HG03060 (cell line): ENCODE results near the gene MRM3.
"Not testable (repeated sequence)": the region's sequence is repeated elsewhere in the genome, so short reads cannot be mapped to it uniquely, and the experiment has no call there.

Experiments
- ATAC-seq: cut with Tn5 transposase; IDR thresholded peaks from one replicate; pipeline ENCODE4 v1.9.1; 2021; ENCODE audit warnings: low read depth, moderate number of reproducible peaks; ENCODE audit not compliant: unreplicated experiment

Gene MRM3

DNA sequence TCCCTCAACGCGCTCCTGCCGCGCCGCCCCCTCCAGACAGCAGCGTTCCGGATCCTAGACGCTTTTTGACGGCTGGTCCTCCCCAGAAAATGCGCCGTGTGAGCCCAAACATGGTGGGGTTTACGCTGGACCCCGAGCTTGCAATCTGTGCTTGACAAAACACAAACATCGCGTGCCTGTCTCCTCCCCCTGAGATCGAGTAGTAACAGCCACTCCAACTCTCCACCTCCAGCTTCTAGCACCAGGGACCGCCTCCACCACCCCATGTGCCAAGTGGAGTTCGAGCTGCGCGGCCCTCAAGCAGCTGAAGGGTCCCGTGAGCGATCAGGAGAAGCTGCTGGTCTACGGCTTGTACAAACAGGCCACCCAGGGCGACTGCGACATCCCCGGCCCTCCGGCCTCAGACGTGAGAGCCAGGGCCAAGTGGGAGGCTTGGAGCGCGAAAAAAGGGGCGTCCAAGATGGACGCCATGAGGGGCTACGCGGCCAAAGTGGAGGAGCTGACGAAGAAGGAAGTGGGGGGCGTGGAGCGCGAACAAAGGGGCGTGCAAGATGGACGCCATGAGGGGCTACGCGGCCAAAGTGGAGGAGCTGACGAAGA is 29.4 kb upstream of the MRM3 start:
- peak; percentile 9 for ATAC-seq

- no peak for ATAC-seq
Observed at GRCh38 chr17:753418-753817, 28.7 kb upstream of the MRM3 start.

- ATAC-seq: not testable (repeated sequence)
Observed at GRCh38 chr17:755319-755961, 26.7 kb upstream of the MRM3 start.

DNA sequence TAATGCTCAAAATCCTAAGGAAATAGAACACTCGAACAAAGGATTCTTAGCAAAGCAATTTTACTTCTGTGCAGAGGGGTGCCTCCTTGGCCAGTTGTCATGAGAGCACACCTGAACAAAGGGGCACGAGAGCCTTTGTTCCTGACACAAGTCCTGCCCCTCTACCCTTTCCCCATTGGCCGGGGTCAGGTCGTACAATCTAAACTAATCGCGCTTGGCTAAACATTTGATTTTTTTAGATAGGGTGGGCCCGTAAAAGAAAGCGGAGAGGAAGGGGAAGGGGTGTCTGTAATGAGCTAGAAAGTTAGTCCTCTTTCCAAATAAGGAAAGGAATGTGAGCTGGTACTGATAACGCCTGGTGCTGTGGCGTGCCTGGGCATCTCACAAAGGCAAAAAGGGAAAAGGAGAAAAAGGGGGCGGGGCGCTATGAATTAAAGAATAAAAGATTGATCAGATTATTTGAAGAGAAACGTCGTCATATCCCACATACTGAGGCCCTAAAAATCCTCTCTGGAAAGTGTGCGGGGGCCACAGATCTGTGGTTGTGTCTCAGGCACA is 26.1 kb upstream of the MRM3 start:
- not testable (repeated sequence) for ATAC-seq

- ATAC-seq: no peak
Observed at GRCh38 chr17:759964-760363, 22.2 kb upstream of the MRM3 start.

GRCh38 chr17:760371-760770 is 21.8 kb upstream of the MRM3 start:
- ATAC-seq: no peak

DNA sequence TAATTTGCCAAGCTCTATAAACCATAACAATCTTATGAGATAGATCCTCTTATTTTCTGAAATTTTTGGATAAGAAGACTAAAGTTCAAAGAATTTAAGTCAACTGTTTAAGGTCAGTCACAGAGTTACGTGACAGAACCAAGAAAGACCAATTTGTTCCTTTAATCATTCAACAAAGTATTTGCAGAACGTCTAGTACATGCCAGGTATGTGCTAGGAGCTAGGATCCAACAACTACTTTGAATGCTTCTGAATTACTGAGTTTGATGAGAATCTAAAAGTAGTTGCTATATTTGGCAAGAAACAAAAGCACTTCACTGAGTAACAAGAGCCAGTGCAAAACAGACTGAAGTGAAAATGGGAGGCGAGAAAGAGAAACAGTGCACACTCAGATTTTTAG is 15.1 kb upstream of the MRM3 start:
- ATAC-seq: no peak

GRCh38 chr17:773016-773415 is 9.1 kb upstream of the MRM3 start:
- no peak for ATAC-seq

GRCh38 chr17:773467-774312 is 8.5 kb upstream of the MRM3 start:
- no peak for ATAC-seq

DNA sequence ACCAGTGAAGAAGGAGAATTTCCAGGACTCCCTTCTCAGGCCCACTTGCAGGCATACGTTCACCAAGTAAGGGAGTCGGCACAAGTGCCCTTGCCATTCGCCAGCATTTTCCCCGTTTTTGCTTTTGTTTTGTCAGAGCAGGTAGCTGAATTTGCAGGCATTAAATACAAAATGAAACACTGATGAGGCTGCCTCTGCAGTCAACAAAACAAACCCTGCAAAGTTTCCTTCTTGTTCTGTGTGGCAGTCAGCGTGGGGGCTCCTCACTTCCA is 7.9 kb upstream of the MRM3 start:
- ATAC-seq: no peak

- no peak for ATAC-seq
Observed at GRCh38 chr17:778096-778495, 4.1 kb upstream of the MRM3 start.

- no peak for ATAC-seq
Observed at GRCh38 chr17:784143-784542, 2.0 kb downstream of the MRM3 start.

DNA sequence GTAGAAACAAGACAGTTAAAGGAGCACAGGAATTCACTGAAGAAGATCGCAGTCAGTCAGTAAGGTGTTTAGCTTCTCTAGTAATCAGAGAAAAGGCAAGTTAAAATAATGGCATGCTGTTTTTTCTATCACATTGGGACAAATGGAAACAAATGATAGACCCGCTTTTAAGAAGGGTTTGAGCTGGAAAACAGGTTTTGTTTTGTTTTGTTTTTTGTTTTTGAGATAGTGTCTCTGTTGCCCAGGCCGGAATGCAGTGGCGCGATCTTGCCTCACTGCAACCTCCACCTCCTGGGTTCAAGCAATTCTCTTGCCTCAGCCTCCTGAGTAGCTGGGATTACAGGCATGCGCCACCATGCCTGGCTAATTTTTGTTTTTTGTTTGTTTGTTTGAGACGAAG is 3.7 kb downstream of the MRM3 start:
- ATAC-seq: not testable (repeated sequence)

DNA sequence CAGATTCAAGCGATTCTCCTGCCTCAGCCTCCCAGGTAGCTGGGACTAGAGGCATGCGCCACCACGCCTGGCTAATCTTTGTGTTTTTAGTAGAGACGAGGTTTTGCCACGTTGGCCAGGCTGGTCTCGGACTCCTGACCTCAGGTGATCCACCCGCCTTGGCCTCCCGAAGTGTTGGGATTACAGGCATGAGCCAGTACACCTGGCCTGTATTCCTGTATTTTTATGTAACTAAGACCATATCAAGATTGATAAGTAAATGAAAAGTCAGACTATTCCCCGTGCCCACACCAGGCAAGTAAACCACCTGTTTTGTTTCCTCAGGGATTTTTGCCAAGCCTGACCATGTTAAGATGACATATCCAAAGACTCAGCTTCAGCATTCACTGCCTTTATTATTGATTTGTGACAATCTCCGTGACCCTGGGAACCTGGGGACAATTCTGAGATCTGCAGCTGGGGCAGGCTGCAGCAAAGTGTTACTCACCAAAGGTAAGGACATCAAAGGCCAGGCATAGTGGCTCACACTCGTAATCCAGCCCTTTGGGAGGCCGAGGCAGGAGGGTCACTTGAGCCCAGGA is 5.6 kb downstream of the MRM3 start:
- ATAC-seq: no peak

- ATAC-seq: no peak
Observed at GRCh38 chr17:788551-788950, 6.4 kb downstream of the MRM3 start.

DNA sequence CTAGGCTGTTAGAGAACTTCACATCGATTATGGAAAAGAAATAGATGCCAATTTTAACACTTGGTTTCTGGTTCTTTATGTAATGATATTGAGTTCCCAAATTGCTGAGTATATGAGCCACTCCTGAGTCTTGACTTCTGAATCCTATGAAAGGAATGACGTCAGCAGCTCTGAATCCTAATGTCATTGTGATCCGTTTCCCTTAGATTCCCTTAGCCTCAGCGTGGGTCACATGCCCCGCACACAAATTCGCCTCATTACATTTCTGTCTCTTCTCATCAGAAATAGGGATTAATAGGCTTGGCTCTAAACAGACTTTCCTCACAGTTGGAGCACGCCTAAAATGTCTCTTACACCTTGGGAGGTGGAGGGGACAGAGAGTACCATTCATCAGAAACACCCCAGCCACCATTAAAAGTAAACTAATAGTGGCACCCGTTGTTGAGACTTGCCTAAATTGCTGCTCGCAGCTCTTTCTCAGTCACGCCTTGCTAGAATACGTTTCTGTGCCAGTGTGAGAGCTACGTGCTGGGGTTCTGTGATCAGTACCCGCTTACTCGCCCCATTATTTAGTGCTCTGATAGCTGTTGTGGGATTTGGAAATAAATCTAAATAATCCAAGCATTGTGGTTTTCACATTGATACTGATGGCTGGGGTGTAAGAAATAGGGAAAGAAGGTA is 7.1 kb downstream of the MRM3 start:
- no peak for ATAC-seq

- ATAC-seq: not testable (repeated sequence)
Observed at GRCh38 chr17:789931-790873, 8.0 kb downstream of the MRM3 start.

DNA sequence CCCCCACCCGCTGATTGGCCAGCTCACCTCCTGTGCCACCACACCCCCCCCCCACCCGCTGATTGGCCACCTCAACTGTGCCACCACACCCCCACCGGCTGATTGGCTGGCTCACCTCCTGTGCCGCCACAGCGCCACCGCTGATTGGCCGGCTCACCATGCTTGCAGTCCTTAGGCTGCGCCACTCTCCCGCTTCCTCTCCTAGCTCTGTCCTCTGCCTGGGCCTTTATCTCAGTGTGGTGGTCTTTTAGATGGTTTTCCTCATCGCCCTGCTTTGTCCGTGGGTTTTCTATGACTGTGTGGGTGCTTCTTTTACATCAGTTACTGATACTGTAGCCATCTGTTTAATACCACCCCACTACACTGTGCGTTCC is 8.7 kb downstream of the MRM3 start:
- ATAC-seq: not testable (repeated sequence)

- no peak for ATAC-seq
Observed at GRCh38 chr17:791829-792228, 9.7 kb downstream of the MRM3 start.

GRCh38 chr17:792277-792676 is 10.1 kb downstream of the MRM3 start:
- no peak for ATAC-seq
